ENCODE results near the gene CGNL1. TPM values are rescaled to one million over a fixed set of nuclear protein-coding genes. Genes with fewer than 3 reads are reported as not detected.
A peak's percentile ranks its signal among the peaks of the same experiment; 100 is the strongest.

Gene CGNL1
- total RNA-seq, 2 donors from 2014 or later, result 16.4 to 29.8 TPM

GRCh38 chr15:57419335-57419734 lies 43.0 kb downstream of the CGNL1 start:
- no peak for DNase-seq (ENCODE audit: low spot score)
- H3K4me3 ChIP-seq, result no peak overlapping the region
- H3K36me3 ChIP-seq, result no peaks in the 10 kb centered on the region
- TF ChIP-seq CTCF (IDR thresholded peaks at IDR 0.05), result no peak
- peaks cover 0 to 10% of the 10 kb centered on the region in 2 donors for H3K9me3 ChIP-seq
- H3K27ac ChIP-seq, result no peak overlapping the region
- H3K4me1 ChIP-seq, result peaks cover 0 to 15% of the 10 kb centered on the region in 2 donors
- H3K27me3 ChIP-seq, result no peaks in the 10 kb centered on the region

- no peaks in the 10 kb centered on the region for H3K27me3 ChIP-seq
- no peak overlapping the region for H3K4me3 ChIP-seq
- TF ChIP-seq CTCF (IDR thresholded peaks at IDR 0.05), result no peak
- DNase-seq (ENCODE audit: low spot score), result no peak
- no peaks in the 10 kb centered on the region for H3K36me3 ChIP-seq
- H3K4me1 ChIP-seq, result peaks cover 0 to 10% of the 10 kb centered on the region in 2 donors
- H3K27ac ChIP-seq, result no peak overlapping the region
- H3K9me3 ChIP-seq, result peaks cover 0 to 10% of the 10 kb centered on the region in 2 donors
Observed at GRCh38 chr15:57421110-57421509, 44.8 kb downstream of the CGNL1 start.

GRCh38 chr15:57421551-57421950 lies 45.2 kb downstream of the CGNL1 start:
- Histone ChIP-seq H3K27me3 (no peaks in the 10 kb centered on the region), H3K36me3 (no peaks in the 10 kb centered on the region), H3K27ac (peak overlapping the region; percentile 18 to 31), H3K4me1 (peaks cover 0 to 10% of the 10 kb centered on the region in 2 donors), H3K4me3 (no peak overlapping the region), H3K9me3 (peaks cover 0 to 10% of the 10 kb centered on the region in 2 donors)
- no peak for TF ChIP-seq CTCF (IDR thresholded peaks at IDR 0.05)
- DNase-seq (ENCODE audit: low spot score), result no peak

GRCh38 chr15:57422113-57422754 lies 45.9 kb downstream of the CGNL1 start:
- no peak for TF ChIP-seq CTCF (IDR thresholded peaks at IDR 0.05)
- Histone ChIP-seq H3K9me3 (peaks cover 0 to 10% of the 10 kb centered on the region in 2 donors), H3K4me3 (no peak overlapping the region), H3K27me3 (no peaks in the 10 kb centered on the region), H3K36me3 (no peaks in the 10 kb centered on the region), H3K4me1 (peaks cover 0 to 10% of the 10 kb centered on the region in 2 donors), H3K27ac (peak overlapping the region in 1 of 2 donors; percentile 31)
- DNase-seq (ENCODE audit: low spot score), result no peak

- no peak for TF ChIP-seq CTCF (IDR thresholded peaks at IDR 0.05)
- Histone ChIP-seq H3K27me3 (no peaks in the 10 kb centered on the region), H3K27ac (no peak overlapping the region), H3K4me3 (no peak overlapping the region), H3K4me1 (peaks cover 0 to 25% of the 10 kb centered on the region in 2 donors), H3K36me3 (no peaks in the 10 kb centered on the region), H3K9me3 (peaks cover 0 to 10% of the 10 kb centered on the region in 2 donors)
- DNase-seq (ENCODE audit: low spot score), result no peak
Observed at GRCh38 chr15:57423599-57424140, 47.4 kb downstream of the CGNL1 start.
